HG02870 (cell line): ENCODE measurements around the gene EXOC3L4.
A peak's percentile ranks its signal among the peaks of the same experiment; 100 is the strongest.

ENCODE experiments used
- ATAC-seq: cut with Tn5 transposase; IDR thresholded peaks from one replicate; pipeline ENCODE4 v1.9.1; 2021; ENCODE audit warnings: mild to moderate bottlenecking, moderate library complexity; ENCODE audit not compliant: unreplicated experiment

The EXOC3L4 gene

DNA sequence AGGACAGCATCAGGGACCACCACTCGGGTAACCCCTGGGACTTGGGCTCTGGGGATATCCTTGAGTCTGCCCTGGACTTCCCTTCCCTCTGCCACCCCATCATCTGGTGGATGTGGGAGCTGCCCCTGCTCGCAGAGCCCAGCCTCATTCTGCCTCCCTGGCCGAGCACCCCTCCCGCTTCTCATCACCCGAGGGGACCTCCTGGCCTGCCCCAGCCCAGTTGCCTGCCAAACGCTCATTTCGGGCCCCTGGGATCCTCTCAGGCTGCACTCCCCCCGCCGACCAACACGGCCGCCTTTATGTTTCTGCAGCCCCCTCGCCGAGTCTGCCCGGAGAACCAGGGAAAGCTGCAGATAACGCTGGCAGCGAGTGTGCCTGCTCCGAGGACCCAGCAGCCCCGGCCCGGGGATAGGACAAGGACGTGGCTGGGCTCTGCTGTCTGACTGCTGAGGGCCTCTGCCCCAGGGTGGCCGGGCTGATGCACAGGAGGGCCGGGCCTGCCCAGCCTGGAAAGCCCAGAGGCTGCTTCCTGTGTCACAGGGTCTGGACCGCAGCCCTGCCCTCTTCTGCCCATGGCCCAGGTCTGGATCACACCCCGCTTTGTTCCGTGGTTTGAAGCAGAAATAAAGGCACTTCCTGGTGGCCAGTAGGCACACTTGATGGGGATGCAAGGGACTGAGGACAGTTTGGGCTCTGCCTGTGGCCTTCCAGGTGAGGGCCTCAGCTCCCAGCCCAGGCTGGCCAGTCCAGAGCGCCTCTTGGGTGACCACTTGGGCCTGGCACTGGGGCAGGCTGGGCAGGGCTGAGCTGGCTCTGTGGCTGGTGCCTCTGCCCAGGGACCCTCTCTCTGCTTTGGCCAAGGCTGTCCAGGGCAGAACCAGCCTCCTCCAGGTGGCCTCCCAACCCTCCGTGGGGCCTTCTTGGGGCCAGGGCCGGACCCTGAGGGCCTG, 4.9 kb upstream of the EXOC3L4 start:
- ATAC-seq: no peak

DNA sequence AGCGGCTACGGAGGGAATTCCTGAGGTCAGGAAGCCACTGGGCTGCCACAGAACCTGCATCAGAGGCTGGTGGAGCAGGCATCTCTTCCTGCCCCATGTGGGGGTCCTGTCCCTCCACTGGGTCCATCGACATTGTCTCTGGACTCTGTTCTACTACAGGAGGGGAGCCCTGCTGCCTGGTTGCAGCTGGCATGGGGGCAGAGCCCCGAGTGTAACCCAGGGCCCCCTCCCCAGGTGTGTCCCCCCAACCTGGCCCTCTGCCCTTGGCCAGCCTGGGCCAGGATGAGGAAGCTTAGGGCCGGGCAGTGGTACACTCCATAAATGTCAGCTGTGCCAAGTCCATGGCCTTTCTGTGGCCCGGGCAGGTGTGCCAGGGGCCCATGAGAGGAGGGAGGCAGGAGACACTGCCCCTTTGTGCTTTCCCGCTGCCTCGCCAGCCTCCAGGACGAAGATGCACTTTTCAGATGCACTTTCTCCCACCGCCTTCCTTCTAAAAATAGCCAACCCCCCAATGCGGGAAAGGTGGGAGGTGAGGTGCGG, 4.0 kb upstream of the EXOC3L4 start:
- ATAC-seq: no peak

DNA sequence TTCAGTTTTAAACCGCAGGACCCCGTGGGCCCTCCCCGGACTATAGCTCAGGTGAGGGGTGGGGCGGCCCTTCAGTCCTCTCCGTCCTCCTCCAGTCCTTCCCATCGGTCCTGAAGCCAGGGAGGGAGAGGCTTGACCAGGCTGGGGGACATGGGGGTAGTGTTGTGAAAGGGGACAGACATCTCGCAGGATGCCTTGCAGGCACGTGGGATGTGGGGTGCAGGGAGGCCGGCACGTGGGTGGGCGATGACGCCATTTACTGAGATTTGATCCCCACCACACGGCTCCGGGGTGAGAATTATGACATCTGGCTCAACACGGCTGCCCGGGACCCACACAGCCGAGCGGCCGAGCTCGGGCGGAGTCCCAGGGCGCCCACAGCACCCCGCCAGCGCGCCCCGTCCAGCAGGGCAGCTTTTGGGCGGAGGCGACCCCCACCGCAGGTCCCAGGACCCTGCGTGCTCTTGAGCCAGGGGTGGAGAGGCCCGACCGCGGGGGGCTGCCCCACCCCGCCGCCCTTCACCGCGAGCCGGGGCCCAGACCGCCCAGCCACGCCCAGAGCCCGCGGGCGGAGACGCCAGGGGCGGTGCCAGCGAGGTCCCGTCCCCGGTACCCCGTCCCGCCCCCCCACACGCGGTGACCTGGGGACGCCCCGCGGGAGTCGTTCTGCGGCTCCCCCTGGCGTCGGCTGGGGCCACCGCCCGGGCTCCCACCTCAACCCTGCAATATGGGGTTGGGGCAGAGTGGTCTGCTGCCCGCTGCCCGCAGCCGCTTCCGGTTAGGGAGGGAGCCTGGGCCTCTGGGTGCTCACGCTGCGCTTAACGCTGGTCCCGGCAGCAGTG, 3.3 kb upstream of the EXOC3L4 start:
- ATAC-seq: no peak

DNA sequence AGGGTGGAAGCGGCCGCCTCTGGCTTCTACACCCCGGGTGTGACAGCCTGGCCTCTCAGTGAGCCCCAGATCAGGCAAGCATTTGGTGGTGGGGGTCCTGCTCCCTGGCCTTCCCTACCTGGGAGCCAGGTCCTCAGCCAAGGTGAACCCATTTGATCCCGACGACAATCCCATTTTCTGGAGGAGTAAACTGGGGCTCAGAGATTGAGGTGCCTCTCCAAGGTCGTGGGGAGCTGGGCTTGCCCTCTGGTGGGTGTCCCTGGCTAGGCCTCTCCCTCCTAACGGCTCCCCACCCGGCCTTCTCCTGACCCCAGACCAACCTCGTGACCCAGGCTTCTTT, 2.7 kb upstream of the EXOC3L4 start:
- no peak for ATAC-seq

DNA sequence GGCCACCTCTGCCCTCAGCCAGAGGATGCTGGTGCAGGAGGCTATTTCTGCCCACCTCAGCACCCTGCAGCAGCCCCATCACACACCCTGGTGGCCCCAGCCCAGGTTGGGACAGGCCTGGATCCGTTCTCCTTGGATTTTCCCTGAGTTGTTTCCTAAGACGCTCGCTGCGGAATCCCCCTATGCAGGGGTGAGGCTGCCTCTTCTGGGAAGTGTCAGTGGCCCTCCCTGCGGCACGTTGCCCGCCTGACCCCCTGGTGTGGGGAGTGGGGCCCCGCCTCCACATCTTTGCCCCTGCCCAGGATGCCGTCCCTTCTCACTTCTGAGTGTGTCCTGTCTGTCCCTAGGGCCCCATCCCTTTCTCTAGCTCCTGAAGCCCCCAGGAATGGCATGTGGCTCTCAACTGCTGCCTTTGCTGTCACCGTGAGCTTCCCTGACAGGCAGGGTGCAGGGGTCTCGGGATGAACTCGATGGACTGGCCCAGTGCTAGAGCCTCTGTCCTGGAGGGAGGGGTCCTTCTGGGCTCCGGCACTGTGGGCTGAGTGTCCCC, 594 bp upstream of the EXOC3L4 start:
- ATAC-seq: no peak

DNA sequence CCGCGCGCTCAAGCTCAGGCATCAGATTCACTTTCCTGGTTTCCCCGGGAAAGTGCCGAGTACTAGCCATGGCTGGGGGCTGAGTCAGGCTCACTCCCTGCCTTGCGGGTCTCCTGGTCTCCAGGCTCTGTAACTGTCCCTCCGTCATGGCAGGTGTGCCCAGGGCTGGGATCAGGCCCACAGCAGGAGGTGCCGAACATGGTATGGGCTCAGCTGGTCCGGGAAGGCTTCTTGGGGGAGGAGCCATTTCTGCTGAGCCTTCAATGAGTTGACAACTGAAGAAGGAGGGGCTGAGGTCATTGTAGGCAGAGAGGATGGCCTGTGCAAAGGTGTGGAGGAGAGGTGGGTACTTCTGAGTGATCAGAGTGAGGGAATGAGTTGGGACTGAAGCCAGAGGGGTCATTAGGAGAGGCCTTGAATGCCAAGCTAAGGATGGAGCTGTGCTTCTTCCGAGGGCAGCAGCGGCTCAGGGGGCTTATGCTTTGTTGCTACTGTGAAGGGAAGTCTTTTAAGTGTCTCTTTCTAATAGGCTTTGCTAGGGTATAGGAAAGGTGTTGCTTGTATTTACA, 769 bp downstream of the EXOC3L4 start:
- ATAC-seq: no peak

DNA sequence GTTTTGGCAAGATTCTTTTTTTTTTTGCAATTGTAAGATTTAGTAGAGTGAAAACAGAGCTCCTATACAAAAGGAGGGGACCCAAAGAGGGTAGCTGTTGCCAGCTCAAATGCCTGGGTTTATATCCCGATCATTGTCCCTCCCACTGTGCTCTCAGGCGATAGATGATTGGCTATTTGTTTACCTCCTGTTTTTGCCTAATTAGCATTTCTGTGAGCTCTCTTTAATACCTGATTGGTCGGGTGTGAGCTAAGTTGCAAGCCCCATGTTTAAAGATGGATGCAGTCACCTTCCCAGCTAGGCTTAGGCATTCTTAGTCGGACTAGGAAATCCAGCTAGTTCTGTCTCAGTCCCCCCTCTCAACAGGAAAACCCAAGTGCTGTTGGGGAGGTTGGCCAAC, 1.9 kb downstream of the EXOC3L4 start:
- ATAC-seq: no peak

DNA sequence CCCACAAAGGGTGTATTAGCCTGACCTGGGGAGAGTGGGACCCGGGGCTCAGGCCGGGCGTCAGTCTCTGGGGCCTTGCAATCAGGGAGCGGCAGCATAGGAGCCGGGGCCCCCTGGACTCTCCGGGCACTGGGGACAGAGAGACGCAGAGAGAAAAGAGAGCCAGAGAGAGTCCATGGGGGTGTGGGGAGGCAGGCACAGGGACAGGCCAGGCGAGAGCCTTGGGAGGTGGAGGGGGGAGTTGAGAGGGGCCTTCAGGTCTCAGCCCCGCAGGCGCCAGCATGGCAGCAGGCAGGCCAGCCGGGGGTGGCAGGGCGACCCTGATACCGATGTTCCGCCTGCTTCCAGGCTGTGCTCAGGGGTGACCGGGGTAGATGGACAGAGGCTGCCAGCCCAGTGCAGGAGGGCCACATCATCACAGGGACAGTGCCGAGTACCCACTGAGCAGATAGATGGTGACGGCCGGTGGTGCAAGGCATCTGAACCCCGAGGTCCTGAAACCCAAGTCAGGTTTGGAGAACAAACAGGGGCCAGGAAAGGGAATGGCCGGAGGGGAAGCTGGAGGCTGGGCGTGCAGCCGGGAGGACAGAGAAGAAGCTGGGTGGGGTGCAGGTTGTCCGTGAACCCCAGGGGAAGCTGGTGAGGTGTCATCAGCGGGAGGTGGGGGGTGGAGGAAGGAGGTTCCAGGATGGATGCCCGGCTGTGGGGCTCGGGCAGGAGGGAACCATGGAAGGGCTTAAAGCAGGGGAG, 2.9 kb downstream of the EXOC3L4 start:
- ATAC-seq: no peak

DNA sequence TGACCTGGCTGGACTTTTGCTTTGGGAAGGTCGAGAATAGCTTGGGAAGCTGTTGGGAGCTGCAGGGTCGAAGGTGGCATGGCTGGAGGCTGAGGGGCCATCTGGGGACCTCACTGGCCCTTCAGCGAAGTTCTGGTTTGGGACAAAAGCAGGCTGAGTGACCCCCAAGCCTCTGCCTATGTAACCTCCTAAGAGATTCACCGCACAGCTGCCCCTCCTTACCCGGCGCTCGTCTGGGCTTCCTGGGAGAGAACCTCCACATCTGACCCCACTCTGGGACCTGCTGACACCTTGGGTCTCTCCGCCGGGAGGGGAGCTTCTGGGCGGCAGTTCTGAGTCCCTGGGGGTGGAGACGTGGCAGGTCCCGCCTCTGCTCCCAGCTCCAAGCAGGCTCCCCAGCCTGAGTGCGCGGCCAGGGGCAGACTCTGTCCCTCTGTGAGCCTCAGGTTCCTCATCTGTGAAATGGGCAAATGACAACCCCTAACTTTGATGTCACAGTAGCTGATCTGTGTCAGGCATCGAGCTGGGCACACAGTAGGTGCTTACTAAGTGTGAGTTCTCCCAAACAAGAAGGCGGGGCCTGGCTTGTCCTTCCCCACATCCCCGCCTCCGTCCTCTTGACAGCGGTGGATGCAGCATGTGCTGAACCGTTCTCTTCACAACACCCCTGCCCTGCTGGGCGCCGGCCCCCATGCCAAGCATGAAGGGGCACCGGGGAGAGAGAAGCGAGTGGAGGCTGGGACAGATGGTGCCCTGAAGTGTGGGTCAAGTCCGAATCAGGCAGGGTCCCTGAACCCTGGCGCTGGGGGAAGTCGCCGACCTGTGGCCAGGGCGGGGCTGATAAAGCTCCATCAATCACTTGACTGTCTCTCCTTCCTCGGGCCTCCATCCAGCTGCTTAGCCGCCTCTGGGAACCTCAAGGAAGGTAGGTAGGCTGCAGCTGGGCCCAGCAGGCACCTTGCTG, 3.8 kb downstream of the EXOC3L4 start:
- no peak for ATAC-seq

DNA sequence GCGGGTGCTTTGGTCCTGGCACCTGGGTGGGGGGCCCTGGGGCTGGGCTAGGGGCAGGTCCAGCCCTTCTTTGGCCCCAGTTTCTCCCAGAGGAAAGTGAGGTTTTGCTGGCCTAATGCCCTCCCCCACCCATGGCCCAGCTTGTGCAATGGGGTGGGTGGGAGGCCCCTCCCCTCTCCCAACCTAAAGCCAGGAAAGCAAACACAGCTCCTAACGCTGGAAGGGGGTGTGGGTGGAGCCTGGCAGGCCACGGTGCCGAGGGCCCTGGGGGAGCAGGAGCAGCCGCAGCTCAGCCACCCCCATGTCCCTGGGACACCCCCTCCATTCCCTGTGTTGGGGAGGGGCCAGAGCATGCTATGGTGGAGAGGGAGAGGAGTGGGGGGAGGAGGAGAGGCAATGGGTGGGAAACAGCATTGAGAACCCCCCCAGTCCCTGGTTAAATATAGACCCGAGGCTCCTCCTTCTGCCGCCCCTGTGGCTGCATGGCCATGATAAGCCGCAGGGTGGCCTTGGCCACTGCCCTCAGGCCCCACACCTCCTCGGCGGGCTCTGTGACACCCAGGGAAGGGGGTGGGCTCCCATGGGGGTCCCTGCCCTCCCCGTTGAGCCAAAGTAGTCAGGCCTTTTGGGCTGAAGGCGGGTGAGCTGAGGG, 4.7 kb downstream of the EXOC3L4 start:
- ATAC-seq: no peak

DNA sequence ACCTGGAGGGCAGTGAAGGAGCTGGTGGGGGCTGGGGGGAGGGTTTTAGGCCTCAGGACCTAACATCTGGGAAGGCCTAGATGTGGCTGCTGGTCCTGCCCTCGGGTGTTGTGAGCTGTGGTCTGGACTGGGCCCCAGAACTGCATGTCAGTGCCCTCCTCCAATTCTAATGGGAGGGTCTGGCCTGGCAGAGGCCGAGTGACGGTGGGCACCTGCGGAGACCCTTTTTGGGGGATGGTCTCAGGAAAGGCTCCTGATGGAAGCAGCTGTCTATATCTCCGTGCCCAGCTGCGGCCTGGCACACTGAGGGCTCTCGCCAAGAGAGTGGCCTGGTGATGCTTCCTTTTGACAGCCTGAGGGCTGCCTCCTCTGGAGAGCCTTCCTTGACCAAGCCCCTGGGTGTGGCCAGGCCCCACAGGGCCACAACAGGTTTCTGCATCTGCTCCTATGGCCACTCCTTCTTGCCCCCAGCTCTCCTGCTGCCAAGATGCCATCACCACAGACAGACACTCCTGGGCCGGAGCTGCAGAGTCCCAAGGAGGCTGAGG, 5.3 kb downstream of the EXOC3L4 start:
- no peak for ATAC-seq

DNA sequence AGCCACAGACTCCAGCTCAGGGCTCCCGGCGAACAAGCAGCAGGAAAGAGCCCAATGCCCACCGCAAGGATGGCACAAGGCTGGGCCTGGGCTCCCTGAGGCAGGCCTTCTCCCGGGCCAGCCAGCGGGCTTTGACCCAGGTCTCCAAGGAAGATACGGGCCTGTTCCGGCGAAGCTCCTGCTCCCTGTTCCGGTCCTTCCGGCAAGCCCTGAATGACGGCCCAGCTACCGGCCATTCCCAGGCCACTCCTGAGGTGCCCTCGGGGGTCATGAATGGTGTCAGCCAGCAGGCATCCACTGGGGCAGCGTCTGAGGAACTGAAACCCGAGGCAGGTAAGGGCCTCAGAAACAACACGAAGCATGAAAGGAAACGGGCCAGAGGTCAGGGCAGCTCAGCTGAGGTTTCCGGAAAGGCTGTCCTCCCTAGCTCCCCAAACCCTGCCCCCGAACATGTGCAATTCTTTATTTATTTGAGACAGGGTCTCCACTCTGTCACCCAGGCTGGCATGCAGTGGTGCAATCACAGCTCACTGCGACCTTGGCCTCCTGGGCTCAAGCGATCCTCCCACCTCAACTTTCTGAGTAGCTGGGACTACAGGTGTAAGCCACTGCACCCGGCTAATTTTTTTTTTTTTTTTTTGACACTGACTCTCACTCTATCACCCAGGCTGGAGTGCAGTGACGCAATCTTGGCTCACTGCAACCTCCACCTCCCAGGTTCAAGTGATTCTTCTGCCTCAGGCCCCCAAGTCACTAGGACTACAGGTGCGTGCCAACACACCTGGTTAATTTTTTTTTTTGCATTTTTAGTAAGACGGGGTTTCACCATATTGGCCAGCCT, 6.0 kb downstream of the EXOC3L4 start:
- peak; percentile 54 for ATAC-seq

DNA sequence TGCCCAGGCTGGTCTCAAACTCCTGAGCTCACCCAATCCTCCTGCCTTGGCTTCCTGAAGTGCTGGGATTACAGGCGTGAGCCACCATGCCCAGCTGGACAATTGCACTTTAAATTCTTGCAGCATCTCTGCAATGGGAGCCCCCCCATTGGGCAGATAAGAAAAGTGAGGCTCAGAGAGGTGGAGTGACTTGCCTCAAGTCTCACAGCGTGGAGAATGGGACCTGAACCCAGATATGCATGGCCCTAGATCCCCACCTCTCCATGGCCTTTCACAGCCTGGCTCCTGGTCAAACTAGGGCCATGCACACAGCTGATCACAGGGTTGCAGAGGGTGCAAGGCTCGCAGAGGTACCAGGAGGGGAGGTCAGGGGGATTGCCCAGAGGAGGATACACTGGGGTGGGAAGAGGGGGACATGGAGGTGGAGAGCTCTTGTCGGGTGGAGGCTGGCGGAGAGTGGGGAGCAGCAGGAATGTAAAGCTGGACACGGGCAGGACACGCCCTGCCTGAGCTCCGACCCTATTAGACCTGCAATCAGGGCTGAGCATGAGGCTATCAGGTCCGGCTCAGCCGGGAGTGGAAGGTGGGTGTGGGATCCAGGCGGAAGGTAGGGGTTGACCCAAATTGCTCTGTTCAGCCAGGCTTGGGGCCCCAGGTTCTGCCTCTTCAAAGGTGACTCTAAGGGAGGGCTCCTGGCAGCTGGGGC, 6.9 kb downstream of the EXOC3L4 start:
- no peak for ATAC-seq

DNA sequence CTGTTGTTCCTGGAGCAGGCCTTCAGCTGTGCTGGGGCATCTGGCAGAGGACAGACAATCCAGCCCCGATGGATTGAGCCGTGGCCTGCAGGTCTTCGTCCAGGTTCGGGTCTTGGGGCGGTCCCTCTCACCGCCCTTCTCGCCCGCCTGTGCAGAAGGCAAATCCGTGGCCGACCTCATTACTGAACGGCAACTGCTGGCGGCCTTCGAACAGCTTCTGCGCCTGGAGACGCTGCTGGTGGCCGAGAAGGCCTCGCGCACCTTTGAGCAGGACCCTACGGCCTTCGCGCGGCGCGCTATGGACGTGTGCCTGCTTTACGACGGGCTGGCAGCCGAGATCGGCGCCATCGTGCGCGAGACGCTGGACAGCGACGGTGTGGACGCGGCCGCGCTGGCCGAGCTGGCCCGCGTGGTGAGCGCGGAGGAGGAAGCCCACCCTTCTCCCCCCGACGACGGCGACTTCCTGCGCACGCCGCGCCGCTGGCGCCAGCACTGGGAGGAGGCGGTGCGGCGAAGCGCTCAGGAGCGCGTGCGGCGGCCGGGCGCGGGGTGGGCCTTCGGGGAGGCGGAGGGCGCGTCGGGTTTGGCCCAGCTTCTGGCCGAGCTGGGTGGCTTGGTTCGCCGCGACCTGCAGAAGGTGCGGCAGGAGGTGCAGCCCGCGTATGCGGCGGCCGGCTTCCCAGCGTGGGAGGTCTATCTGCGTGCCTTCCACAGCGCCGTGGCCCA, 7.6 kb downstream of the EXOC3L4 start:
- no peak for ATAC-seq

DNA sequence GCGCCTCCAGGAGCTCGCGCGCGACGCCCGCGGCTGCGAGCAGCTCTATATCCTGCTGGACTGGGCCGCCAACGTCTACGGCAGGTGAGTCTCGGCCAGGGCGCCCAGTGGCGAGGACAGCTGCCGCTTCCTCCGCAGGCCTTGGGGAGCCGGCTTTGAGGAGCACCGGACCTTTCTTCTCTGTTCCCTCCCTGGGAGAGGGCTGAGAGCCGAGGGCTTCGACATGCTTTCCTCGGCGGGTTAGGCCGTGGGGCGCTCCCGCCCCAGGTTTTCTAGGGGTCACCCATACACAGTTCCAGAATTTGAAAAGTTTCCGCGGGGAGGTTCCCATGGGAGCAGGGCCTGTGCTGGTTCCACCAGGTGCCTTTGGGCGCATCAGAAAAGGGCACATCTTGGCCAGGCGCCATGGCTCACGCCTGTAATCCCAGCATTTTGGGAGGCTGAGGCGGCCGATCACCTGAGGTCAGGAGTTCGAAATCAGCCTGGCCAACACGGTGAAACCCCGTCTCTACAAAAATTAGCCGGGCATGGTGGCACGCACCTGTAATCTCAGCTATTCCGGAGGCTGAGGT, 8.2 kb downstream of the EXOC3L4 start:
- no peak for ATAC-seq
